Urothelium cell line (cell line): ENCODE measurements around the gene TPSD1.
"Not testable (repeated sequence)": the region's sequence is repeated elsewhere in the genome, so short reads cannot be mapped to it uniquely, and the experiment has no call there.

Experiments used
- DNase-seq: peaks from one replicate; pipeline ENCODE4 v3.0.0; 2011; ENCODE audit warnings: low spot score, mixed read lengths
- FAIRE-seq: peaks from 2 replicates; lab custom pipeline; 2011; peaks lifted over from hg19 to GRCh38; lab: Jason Lieb, UNC

TPSD1 gene

GRCh38 chr16:1279081-1279944 lies 23.4 kb downstream of the TPSD1 start:
- FAIRE-seq (no peak), DNase-seq (no peak)

DNA sequence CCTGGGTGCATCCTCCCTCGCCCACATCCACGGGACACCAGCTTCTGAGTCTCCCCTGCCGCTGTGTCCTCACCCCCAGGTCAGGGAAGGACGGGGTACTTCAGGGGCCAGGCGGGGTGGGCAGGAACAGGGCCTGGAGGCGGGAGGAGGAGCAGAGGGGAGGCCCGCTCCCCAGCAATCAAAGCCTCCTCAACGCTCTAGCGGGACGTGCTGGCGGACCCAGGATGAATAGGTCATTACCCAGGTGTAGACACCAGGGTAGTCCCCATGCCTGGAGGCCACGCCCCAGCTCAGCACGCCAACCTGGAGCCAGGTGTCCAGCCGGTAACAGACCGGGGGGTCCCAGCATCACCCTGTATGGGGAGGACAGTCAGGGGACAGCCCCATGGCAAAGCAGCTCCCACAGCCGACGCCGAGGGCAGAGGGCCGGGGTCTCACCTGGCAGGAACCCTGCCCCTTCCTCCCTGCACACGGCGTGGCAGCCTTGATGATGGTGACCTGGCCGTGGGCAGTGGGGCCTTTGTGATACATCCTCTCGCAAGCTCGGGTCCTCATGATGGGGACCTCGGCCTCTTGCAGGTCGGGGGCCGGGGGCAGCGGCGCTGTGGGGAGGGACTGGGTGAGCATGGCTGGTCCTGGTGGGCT lies 24.2 kb downstream of the TPSD1 start:
- no peak for DNase-seq

DNA sequence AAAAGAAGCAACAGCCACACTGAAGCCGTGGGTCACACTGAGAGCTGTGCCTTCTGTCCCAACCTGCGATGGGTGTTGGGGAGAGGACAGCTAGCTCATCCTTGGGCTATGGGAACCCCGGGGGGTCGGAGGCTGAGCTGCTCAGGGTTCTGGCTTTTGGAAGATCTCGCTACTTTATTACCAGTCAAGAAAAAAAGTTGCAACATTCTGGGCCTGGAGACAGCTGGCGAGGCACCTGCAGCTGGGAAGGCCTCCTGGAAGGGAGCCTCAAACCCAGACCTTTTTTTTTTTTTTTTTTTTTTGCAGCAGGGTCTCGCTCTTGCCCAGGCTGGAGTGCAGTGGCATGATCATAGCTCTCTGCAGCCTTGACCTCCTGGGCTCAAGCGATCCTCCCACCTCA lies 24.9 kb downstream of the TPSD1 start:
- FAIRE-seq (no peak), DNase-seq (no peak)

More for the DNA sequence above, 24.2 kb downstream of the TPSD1 start:
- FAIRE-seq: no peak

- DNase-seq (no peak), FAIRE-seq (no peak)
Measured at GRCh38 chr16:1281517-1281916, 25.6 kb downstream of the TPSD1 start.

DNA sequence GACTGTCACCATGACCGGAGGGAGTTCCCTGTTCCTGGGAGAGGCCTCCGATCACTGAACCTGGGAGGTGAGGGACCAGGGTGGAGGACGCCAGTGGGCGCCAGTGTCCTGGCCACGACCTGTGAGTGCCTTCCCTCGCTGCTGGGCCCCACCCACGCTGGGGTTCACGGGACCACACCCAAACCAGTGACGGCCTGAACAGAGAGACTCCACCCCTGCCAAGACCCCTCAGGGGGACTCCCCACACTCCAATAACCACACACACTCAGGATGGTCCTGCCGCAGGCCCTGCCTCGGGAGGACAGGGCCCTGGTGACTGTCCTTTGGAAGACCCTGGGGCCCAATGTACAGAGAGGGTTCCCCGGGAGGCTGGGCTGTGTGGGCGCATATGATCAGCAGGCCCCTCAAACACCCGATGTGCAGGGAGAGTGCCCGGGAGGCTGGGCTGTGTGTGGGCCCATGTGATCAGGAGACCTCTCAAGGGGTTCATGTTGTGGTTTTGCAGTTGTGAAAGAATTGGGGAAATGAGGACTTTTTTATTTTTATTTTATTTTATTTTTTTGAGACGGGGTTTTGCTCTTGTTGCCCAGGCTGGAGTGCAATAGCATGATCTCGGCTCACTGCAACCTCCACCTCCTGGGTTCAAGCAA lies 26.6 kb downstream of the TPSD1 start:
- DNase-seq: no peak
- FAIRE-seq: no peak

GRCh38 chr16:1283296-1283695 lies 27.4 kb downstream of the TPSD1 start:
- FAIRE-seq: no peak
- DNase-seq: no peak

DNA sequence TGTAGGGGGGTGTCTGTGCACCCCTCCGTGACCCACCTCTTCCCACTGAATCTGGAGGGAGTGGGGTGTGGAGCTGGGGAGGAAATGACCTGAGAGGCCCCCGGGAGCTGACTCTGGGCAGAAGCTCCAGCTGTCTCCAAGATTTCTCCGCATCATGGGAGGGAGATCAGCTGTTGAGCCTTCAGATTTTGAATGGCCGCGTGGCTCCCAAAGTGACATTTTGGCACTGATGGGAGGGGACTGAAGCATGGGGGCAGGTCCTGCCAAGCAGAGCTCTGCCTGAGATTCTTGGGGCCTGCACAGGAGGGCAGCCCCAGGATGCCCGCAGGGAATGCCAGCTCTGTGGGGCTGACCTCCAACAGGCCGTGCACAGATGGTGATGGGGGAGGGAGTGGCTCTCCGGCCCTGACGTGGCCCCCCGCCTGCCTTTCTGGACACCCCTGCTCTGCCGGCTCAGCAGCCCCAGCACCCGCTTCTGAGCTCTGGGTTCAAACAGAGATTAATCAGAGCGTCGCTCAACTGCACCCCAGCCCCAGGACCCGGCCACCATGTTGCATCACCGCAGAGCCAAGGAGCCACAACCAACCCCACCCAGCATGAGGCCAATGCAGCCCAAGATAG lies 28.2 kb downstream of the TPSD1 start:
- FAIRE-seq (no peak), DNase-seq (no peak)

- no peak for FAIRE-seq
Measured at GRCh38 chr16:1285669-1286512, 30.0 kb downstream of the TPSD1 start.

DNA sequence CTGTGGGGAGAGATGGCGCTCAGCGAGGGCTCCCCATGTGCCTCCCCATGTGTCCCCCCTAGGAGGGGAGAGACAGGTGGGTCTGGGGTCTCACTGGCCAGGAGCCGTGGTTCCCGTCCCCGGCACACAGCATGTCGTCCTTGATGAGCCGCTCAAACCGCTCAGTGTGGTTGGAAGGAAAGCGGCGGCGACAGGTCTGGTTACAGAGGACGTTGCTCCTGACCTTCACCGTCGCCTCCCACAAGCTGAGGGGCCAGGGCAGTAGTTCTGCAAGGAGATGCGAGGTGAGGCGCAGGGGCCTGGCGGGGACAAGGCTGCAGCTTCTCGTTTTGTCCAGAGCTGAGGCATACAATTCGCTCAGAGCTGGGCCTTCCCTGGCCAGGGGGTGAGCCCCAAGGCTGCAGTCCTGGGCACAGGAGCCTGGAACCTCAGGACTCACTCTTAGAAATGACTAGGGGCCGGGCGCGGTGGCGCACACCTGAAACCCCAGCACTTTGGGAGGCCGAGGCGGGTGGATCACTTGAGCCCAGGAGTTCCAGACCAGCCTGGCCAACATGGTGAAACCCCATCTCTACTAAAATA lies 30.7 kb downstream of the TPSD1 start:
- FAIRE-seq: no peak
- DNase-seq: no peak

More at GRCh38 chr16:1285669-1286512, 30.0 kb downstream of the TPSD1 start:
- DNase-seq: no peak

DNA sequence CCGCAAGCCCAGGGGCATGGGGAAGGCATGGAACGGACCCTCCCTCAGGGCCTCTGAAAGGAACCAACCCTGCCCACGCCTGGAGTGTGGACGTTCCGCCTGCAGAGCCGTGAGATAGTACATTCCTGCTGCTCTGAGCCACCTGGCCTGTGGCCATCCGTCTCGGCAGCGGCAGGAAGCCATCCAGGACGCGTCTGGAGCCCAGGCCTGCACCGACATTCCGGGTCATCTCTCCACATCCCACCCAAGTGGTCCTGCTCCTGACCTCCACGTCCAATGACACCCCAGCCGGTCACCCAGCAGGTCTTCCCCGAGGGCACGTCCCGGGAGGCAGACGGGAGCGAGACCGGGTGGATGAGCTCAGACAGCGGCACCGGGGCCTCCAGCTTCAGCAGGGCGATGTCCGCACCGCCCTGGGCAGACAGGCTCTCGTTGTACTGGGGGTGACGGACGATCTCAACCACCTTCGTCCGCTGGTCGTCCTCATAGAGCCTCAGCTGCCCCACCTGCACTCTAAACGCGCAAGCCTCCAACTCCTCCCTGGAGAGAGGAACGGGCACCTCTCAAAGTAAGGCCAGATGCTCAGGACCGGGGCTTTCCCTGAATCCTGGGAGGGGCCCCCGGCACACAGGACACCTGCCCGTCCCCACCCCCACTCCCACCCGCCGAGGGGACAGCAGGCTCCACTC lies 32.3 kb downstream of the TPSD1 start:
- DNase-seq (no peak), FAIRE-seq (no peak)

DNA sequence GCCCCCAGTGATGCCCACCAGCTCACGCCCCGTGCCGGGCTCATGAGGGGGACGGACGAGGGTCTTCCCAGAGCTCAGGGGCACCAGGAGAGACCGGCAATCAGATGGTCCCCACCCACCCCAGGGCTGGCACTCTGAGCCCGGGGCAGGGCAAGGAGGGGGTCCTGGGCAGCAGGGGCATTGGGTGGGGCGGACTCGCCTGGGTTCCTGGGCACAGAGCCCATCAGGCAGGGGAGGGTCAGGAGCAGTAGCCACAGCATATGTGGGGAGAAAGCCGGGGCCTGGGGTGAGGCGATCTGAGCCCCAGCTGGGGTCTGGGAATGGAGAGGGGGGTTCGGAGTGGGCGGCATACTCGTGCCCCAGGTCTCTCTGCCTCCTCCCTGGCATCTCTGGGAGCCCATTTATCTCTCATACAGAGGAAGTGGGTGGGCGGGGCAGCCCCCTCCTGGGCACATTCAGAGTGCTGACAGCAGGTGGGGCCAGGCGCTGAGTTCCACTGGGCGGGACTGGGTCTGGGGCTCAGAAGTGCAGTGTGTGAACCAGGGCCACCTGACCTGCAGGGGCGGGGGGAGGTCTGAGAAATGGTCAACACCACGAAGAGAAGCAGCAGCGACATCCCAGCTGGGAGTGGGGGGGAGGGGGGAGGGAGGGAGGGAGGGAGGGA lies 33.1 kb downstream of the TPSD1 start:
- FAIRE-seq (no peak), DNase-seq (no peak)

GRCh38 chr16:1289477-1289866 lies 33.6 kb downstream of the TPSD1 start:
- DNase-seq (no peak), FAIRE-seq (no peak)

DNA sequence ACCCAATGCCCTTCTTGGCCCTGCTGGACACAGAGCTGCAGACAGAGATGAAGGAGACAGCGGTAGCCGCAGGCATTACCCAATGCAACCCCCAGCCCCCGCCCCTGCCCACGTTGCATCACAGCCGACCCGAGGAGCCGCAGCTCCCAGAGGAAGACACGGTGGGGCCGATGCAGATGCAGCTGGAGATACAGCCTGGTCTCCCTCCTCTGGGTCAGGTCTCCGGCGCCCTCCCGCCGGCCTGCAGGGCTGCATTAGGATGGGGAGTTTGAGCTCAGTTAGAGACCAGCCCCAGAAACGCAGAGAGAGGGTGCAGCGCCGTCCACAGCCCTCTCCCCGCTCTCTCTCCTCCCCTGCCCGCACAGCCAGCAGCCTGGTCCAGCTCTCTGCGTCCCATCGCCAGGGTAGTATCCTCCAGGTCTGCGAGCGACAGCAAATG lies 34.2 kb downstream of the TPSD1 start:
- DNase-seq: no peak
- no peak for FAIRE-seq

- DNase-seq (no peak), FAIRE-seq (no peak)
Measured at GRCh38 chr16:1290860-1291575, 35.1 kb downstream of the TPSD1 start.

DNA sequence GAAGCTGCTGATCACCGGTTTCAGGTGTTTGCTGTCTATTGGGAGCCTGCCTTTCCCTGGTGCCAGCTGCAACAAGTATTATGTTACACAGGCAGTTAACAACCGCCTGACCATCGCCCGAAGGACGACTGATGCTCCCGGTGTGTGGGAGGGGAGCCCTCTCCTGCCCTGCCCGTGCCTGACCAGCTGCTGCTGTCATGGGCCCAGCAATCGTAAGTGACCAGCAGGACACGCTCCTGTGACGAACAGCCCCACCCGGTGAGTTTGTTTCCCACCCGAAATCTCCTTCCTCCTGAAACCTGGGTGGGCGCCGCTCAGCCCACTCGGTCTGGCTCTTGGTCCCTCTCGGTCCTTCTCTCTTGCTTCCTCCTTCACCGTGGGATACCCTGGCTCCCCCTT lies 35.7 kb downstream of the TPSD1 start:
- DNase-seq (no peak), FAIRE-seq (no peak)

DNA sequence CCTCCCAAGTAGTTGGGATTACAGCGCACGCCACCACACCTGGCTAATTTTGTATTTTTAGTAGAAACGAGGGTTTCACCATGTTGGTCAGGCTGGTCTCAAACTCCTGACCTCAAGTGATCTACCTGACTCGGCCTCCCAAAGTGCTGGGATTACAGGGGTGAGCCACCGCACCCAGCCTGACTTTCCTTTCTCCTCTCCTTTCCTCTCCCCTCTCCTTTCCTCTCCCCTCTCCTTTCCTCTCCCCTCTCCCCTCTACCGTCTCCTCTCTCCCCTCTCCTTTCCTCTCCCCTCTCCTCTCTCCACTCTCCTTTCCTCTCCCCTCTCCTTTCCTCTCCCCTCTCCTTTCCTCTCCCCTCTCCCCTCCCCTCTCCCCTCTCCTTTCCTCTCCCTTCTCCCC lies 36.3 kb downstream of the TPSD1 start:
- not testable (repeated sequence) for DNase-seq, FAIRE-seq

DNA sequence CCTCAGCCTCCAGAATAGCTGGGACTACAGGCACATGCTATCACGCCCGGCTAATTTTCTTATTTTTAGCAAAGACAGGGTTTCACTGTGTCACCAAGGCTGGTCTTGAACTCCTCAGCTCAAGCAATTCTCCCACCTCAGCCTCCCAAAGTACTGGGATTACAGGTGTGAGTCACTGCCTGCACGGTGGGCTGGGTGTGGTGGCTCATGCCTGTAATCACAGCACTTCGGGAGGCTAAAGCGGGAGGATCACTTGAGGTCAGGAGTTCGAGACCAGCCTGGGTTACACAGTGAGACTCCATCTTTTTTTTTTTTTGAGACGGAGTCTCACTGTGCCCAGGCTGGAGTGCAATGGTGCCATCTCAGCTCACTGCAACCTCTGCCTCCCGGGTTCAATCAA lies 36.9 kb downstream of the TPSD1 start:
- FAIRE-seq, DNase-seq: not testable (repeated sequence)

DNA sequence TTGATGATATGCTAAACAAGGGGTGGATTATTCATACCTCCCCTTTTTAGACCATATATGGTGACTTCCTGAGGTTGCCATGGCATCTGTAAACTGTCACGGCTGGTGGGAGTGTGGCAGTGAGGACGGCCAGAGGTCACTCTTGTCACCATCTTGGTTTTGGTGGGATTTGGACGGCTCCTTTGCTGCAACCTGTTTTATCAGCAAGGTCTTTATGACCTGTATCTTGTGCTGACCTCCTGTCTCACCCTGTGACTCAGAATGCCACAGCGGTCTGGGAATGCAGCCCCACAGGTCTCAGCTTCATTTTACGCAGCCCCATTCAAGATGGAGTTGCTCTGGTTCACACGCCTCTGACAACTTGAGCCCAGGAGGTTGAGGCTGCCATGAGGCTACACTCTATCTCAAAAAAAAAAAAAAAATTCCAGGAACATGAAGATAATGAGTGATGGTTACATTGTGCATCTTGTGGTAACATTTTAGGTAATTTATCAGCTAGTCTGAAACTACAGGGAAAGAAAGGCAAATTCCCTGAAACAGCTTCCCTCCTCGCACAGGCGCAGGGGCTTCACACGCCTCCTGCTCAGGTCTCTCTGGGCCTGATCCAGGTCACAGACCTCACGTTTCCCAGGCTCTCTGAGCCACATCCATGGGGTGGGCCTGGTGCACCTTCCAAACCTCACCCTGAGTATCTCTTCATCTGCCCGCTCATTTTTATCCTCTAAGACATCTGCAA lies 38.2 kb downstream of the TPSD1 start:
- FAIRE-seq (no peak), DNase-seq (no peak)
